ENCODE measurements around the gene CDH2.

GRCh38 chr18:28071199-28071598 is 105.7 kb downstream of the CDH2 start:
- TF ChIP-seq POLR2AphosphoS5 (IDR thresholded peaks at IDR 0.05; ENCODE audit: insufficient read depth in 1 of 2, low read depth in 1 of 2) (no peak), CTCF (IDR thresholded peaks at IDR 0.05) (no peak)
